GM19452 (cell line): Measurements from ENCODE around the gene NAXE.
"Not testable (repeated sequence)": the region's sequence is repeated elsewhere in the genome, so short reads cannot be mapped to it uniquely, and the experiment has no call there.

Experiments
- ATAC-seq: cut with Tn5 transposase; IDR thresholded peaks from one replicate; pipeline ENCODE4 v1.9.1; 2021; ENCODE audit not compliant: unreplicated experiment

Gene NAXE

GRCh38 chr1:156566436-156566835, 25.1 kb upstream of the NAXE start:
- no peak for ATAC-seq

GRCh38 chr1:156571261-156571852, 20.2 kb upstream of the NAXE start:
- ATAC-seq, result no peak

GRCh38 chr1:156571919-156572662, 19.5 kb upstream of the NAXE start, which contains the start of gene IQGAP3:
TSS of gene IQGAP3 (minus strand) at chr1:156572565. CDS start at chr1:156572529, 36 bp downstream.
- no peak for ATAC-seq

GRCh38 chr1:156572663-156573018, 18.9 kb upstream of the NAXE start:
- ATAC-seq, result no peak

- ATAC-seq, result no peak
These were observed 17.4 kb upstream of the NAXE start for GRCh38 chr1:156574039-156574633.

- ATAC-seq, result no peak
These were observed 14.0 kb upstream of the NAXE start for GRCh38 chr1:156577550-156577949.

GRCh38 chr1:156578055-156578454, 13.5 kb upstream of the NAXE start:
- no peak for ATAC-seq

GRCh38 chr1:156579472-156579871, 12.1 kb upstream of the NAXE start, which contains the start of gene TTC24:
TSS of gene TTC24 (plus strand) at chr1:156579723. CDS start at chr1:156581365, 1,642 bp downstream.
- ATAC-seq, result no peak

- no peak for ATAC-seq
These were observed 9.8 kb upstream of the NAXE start for GRCh38 chr1:156581661-156582387.

- no peak for ATAC-seq
These were observed 9.1 kb upstream of the NAXE start for GRCh38 chr1:156582388-156583017.

GRCh38 chr1:156583821-156584622, 7.6 kb upstream of the NAXE start:
- no peak for ATAC-seq

- no peak for ATAC-seq
These were observed 6.8 kb upstream of the NAXE start for GRCh38 chr1:156584813-156585212.

GRCh38 chr1:156586323-156586722, 5.3 kb upstream of the NAXE start:
- no peak for ATAC-seq

- ATAC-seq, result no peak
These were observed 4.6 kb upstream of the NAXE start for GRCh38 chr1:156586892-156587477.

- ATAC-seq, result not testable (repeated sequence)
These were observed 3.6 kb upstream of the NAXE start for GRCh38 chr1:156587927-156588326.

GRCh38 chr1:156589546-156589945, 2.0 kb upstream of the NAXE start:
- ATAC-seq, result no peak

GRCh38 chr1:156590326-156591180, 1.0 kb upstream of the NAXE start:
- ATAC-seq, result no peak

- no peak for ATAC-seq
These were observed 470 bp upstream of the NAXE start for GRCh38 chr1:156591181-156591431.
